Esophagus muscularis mucosa (tissue), 4 donors: Measurements from ENCODE around the gene SLC15A1. TPM values are rescaled to one million over a fixed set of nuclear protein-coding genes. Genes with fewer than 3 reads are reported as not detected.

Experiments used
- DNase-seq: peaks from one replicate; pipeline ENCODE4 v3.0.0-alpha.2; 2017; ENCODE audit errors: extremely low spot score
- H3K27ac ChIP-seq, 4 donors: fragments of 200-600 bp; sonication (generic); replicated peaks in 1 of 4; 1 replicate in 3 of 4; 2 replicates in 1 of 4; pipeline ENCODE4 v1.5.1; 2016 to 2019; ENCODE audit warnings: mild to moderate bottlenecking in 1 of 4
- H3K27me3 ChIP-seq, 4 donors: fragments of 200-600 bp; sonication (generic); one replicate each; pipeline versions ENCODE4 v1.5.1 to v1.6.0; 2016 to 2019
- H3K36me3 ChIP-seq, 4 donors: fragments of 200-600 bp; sonication (generic); one replicate each; pipeline ENCODE4 v1.5.1; 2016 to 2019
- H3K4me1 ChIP-seq, 4 donors: fragments of 200-600 bp; sonication (generic); one replicate each; pipeline ENCODE4 v1.5.1; 2016 to 2019
- H3K4me3 ChIP-seq, 4 donors: fragments of 200-600 bp; sonication (generic); 1 replicate in 2 of 4; 2 replicates in 2 of 4; pipeline ENCODE4 v1.5.1; 2016 to 2019; ENCODE audit warnings: mild to moderate bottlenecking in 4 of 4, moderate library complexity in 1 of 4
- H3K9me3 ChIP-seq, 4 donors: fragments of 200-600 bp; sonication (generic); 1 replicate in 3 of 4; 2 replicates in 1 of 4; pipeline ENCODE4 v1.5.1; 2016 to 2019
- CTCF ChIP-seq, 3 experiments: fragments of 200-600 bp in 2 of 3; fragments of 450-650 bp in 1 of 3; sonication (generic) in 2 of 3; IDR thresholded peaks; one replicate each; pipeline ENCODE4 v1.5.1; 2017 to 2019; ENCODE audit warnings: antibody characterized with exemption in 3 of 3, mild to moderate bottlenecking in 2 of 3, moderate library complexity in 1 of 3
- EP300 ChIP-seq: sonication (generic); formaldehyde crosslinking; IDR thresholded peaks from one replicate; pipeline ENCODE4 v1.6.1; 2017; ENCODE audit warnings: antibody characterized with exemption
- POLR2A ChIP-seq: fragments of 450-650 bp; IDR thresholded peaks from one replicate; pipeline ENCODE4 v1.6.1; 2017; ENCODE audit warnings: antibody characterized with exemption, moderate library complexity, mild to moderate bottlenecking, low read depth
- POLR2AphosphoS5 ChIP-seq, 2 donors: sonication (generic); formaldehyde crosslinking; IDR thresholded peaks; one replicate each; pipeline ENCODE4 v1.6.1; 2017; ENCODE audit warnings: antibody characterized with exemption in 2 of 2
- WGBS: methylation state at CpG from one replicate; pipeline ENCODE4 v1.1.5; 2018; 5-methylcytosine and 5-hydroxymethylcytosine counted together
- intact Hi-C: fragments of 100-400 bp; cut with DNase I; formaldehyde crosslinking; loops from one replicate; pipeline ENCODE4 v1.15.1; 2023
- total RNA-seq, 4 donors: library from RNA; depleted of rRNA; stranded (reverse); fragments of >200 nt; gene quantifications; one replicate each; pipeline versions ENCODE4 v1.1.0 to v1.2.1, GENCODE V29; 2016

The SLC15A1 gene
- total RNA-seq, 4 donors from 2014 or later = not detected

- Histone ChIP-seq H3K27me3 (peaks cover 0 to 14% (median 0%) of the 10 kb centered on the region in 4 donors), H3K4me3 (no peak overlapping the region), H3K27ac (no peak overlapping the region), H3K4me1 (no peaks in the 10 kb centered on the region), H3K9me3 (no peaks in the 10 kb centered on the region), H3K36me3 (peaks cover 0 to 5% (median 2%) of the 10 kb centered on the region in 4 donors)
- 83% methylated on average over 10 of the region's 10 CpGs for WGBS
- no peak for TF ChIP-seq POLR2A
- no peak for TF ChIP-seq POLR2AphosphoS5 (IDR thresholded peaks at IDR 0.05)
- no peak for TF ChIP-seq CTCF (IDR thresholded peaks at IDR 0.05)
- intact Hi-C loops = no loop called here
- DNase-seq = no peak
Observed at GRCh38 chr13:98787173-98787572, 34.7 kb upstream of the SLC15A1 start.

GRCh38 chr13:98786023-98786422, 33.6 kb upstream of the SLC15A1 start:
- H3K4me1 ChIP-seq = no peaks in the 10 kb centered on the region
- 67% methylated on average over 7 of the region's 7 CpGs for WGBS
- no peak overlapping the region for H3K4me3 ChIP-seq
- H3K27me3 ChIP-seq = peaks cover 0 to 14% (median 0%) of the 10 kb centered on the region in 4 donors
- DNase-seq = no peak
- no peak overlapping the region for H3K27ac ChIP-seq
- intact Hi-C loops = no loop called here
- no peaks in the 10 kb centered on the region for H3K9me3 ChIP-seq
- no peaks in the 10 kb centered on the region for H3K36me3 ChIP-seq
- TF ChIP-seq CTCF (IDR thresholded peaks at IDR 0.05) = no peak
- TF ChIP-seq POLR2A = no peak
- TF ChIP-seq EP300 = no peak
- no peak for TF ChIP-seq POLR2AphosphoS5 (IDR thresholded peaks at IDR 0.05)

- Histone ChIP-seq H3K36me3 (no peaks in the 10 kb centered on the region), H3K9me3 (no peaks in the 10 kb centered on the region), H3K27ac (no peak overlapping the region), H3K4me3 (no peak overlapping the region), H3K27me3 (peaks cover 0 to 14% (median 0%) of the 10 kb centered on the region in 4 donors), H3K4me1 (no peaks in the 10 kb centered on the region)
- 94% methylated on average over 10 of the region's 10 CpGs for WGBS
- no peak for TF ChIP-seq CTCF (IDR thresholded peaks at IDR 0.05)
- no peak for TF ChIP-seq POLR2AphosphoS5 (IDR thresholded peaks at IDR 0.05)
- TF ChIP-seq POLR2A = no peak
- no peak for TF ChIP-seq EP300
- DNase-seq = no peak
- intact Hi-C loops = no loop called here
Observed at GRCh38 chr13:98785405-98785804, 32.9 kb upstream of the SLC15A1 start.

GRCh38 chr13:98784666-98785065, 32.2 kb upstream of the SLC15A1 start:
- DNase-seq = no peak
- intact Hi-C loops = no loop called here
- 92% methylated on average over 4 of the region's 8 CpGs for WGBS
- H3K4me3 ChIP-seq = no peak overlapping the region
- H3K27me3 ChIP-seq = peaks cover 0 to 14% (median 0%) of the 10 kb centered on the region in 4 donors
- TF ChIP-seq POLR2A = no peak
- TF ChIP-seq EP300 = no peak
- no peak for TF ChIP-seq CTCF (IDR thresholded peaks at IDR 0.05)
- TF ChIP-seq POLR2AphosphoS5 (IDR thresholded peaks at IDR 0.05) = no peak
- no peak overlapping the region for H3K27ac ChIP-seq
- H3K36me3 ChIP-seq = no peaks in the 10 kb centered on the region
- H3K4me1 ChIP-seq = no peaks in the 10 kb centered on the region
- H3K9me3 ChIP-seq = no peaks in the 10 kb centered on the region

GRCh38 chr13:98783856-98784478, 31.5 kb upstream of the SLC15A1 start:
- Histone ChIP-seq H3K9me3 (no peaks in the 10 kb centered on the region), H3K27me3 (peaks cover 0 to 14% (median 0%) of the 10 kb centered on the region in 4 donors), H3K4me3 (no peak overlapping the region), H3K27ac (no peak overlapping the region), H3K4me1 (no peaks in the 10 kb centered on the region), H3K36me3 (no peaks in the 10 kb centered on the region)
- no peak for TF ChIP-seq CTCF (IDR thresholded peaks at IDR 0.05)
- no peak for TF ChIP-seq EP300
- TF ChIP-seq POLR2A = no peak
- TF ChIP-seq POLR2AphosphoS5 (IDR thresholded peaks at IDR 0.05) = no peak
- intact Hi-C loops = no loop called here
- no peak for DNase-seq
- 82% methylated on average over 10 of the region's 12 CpGs for WGBS
